ENCODE measurements around the gene PKP1.

GRCh38 chr1:201357636-201358348 lies 74.5 kb downstream of the PKP1 start:
- TF ChIP-seq POLR2A (IDR thresholded peaks at IDR 0.05; ENCODE audit: low read length): no peak
- no peak for TF ChIP-seq GATA1 (IDR thresholded peaks at IDR 0.05; ENCODE audit: low read depth, low read length)

Measured in erythroblast (primary cell).